T47D (cell line): Measurements from ENCODE around the gene SUPT5H.
A peak's percentile ranks its signal among the peaks of the same experiment; 100 is the strongest.

Experiments used
- DNase-seq, 2 experiments: peaks; one replicate each; pipeline versions ENCODE4 v3.0.0 to v3.0.0-alpha.2; 2011 to 2012; ENCODE audit warnings: low read depth in 1 of 2, low spot score in 1 of 2
- JUND ChIP-seq: IDR thresholded peaks from 2 replicates; pipeline ENCODE4 v1.6.1; 2012; ENCODE audit warnings: low read depth
- in situ Hi-C: cut with HindIII; loops from 2 replicates; pipeline ENCODE4 v1.10.0; 2016; ENCODE audit warnings: low sequenced_read_pairs, low pct_unique_long_range_greater_than_20kb

The SUPT5H gene

GRCh38 chr19:39423258-39424086 lies 21.9 kb upstream of the SUPT5H start:
- no peak for DNase-seq
- TF ChIP-seq JUND: no peak
- in situ Hi-C loops: no loop called here

GRCh38 chr19:39424934-39425333 lies 20.4 kb upstream of the SUPT5H start:
- DNase-seq: no peak
- TF ChIP-seq JUND: no peak
- in situ Hi-C loops: no loop called here

- in situ Hi-C loops: no loop called here
- TF ChIP-seq JUND: no peak
- DNase-seq: no peak
Measured at GRCh38 chr19:39425744-39426143, 19.6 kb upstream of the SUPT5H start.

- DNase-seq: no peak
- in situ Hi-C loops: no loop called here
- no peak for TF ChIP-seq JUND
Measured at GRCh38 chr19:39426170-39426569, 19.2 kb upstream of the SUPT5H start.

GRCh38 chr19:39427707-39428106 lies 17.7 kb upstream of the SUPT5H start:
- DNase-seq: no peak
- no peak for TF ChIP-seq JUND
- in situ Hi-C loops: no loop called here

GRCh38 chr19:39428283-39429112 lies 16.9 kb upstream of the SUPT5H start:
- DNase-seq: peak in 1 of 2 experiments; percentile 55

GRCh38 chr19:39430675-39431593 lies 14.4 kb upstream of the SUPT5H start:
- no peak for TF ChIP-seq JUND
- DNase-seq: peak in 1 of 2 experiments; percentile 65
- in situ Hi-C loops: no loop called here

More at GRCh38 chr19:39428283-39429112, 16.9 kb upstream of the SUPT5H start:
- in situ Hi-C loops: no loop called here
- TF ChIP-seq JUND: no peak

- in situ Hi-C loops: no loop called here
- DNase-seq: no peak
- TF ChIP-seq JUND: no peak
Measured at GRCh38 chr19:39432677-39433025, 12.7 kb upstream of the SUPT5H start.

- TF ChIP-seq JUND: no peak
- in situ Hi-C loops: no loop called here
- DNase-seq: no peak
Measured at GRCh38 chr19:39433480-39434079, 11.8 kb upstream of the SUPT5H start.

GRCh38 chr19:39434123-39435076 lies 11.0 kb upstream of the SUPT5H start:
- no peak for TF ChIP-seq JUND
- in situ Hi-C loops: no loop called here
- no peak for DNase-seq
